ENCODE results near the gene ABCC1. TPM values are rescaled to one million over a fixed set of nuclear protein-coding genes. Genes with fewer than 3 reads are reported as not detected.
"Not testable (repeated sequence)": the region's sequence is repeated elsewhere in the genome, so short reads cannot be mapped to it uniquely, and the experiment has no call there.

ABCC1 gene
- polyA plus RNA-seq, 1 donor (not counting 4 experiments of a cell fraction or from before 2014, with no cell fraction given): 19.4 TPM

DNA sequence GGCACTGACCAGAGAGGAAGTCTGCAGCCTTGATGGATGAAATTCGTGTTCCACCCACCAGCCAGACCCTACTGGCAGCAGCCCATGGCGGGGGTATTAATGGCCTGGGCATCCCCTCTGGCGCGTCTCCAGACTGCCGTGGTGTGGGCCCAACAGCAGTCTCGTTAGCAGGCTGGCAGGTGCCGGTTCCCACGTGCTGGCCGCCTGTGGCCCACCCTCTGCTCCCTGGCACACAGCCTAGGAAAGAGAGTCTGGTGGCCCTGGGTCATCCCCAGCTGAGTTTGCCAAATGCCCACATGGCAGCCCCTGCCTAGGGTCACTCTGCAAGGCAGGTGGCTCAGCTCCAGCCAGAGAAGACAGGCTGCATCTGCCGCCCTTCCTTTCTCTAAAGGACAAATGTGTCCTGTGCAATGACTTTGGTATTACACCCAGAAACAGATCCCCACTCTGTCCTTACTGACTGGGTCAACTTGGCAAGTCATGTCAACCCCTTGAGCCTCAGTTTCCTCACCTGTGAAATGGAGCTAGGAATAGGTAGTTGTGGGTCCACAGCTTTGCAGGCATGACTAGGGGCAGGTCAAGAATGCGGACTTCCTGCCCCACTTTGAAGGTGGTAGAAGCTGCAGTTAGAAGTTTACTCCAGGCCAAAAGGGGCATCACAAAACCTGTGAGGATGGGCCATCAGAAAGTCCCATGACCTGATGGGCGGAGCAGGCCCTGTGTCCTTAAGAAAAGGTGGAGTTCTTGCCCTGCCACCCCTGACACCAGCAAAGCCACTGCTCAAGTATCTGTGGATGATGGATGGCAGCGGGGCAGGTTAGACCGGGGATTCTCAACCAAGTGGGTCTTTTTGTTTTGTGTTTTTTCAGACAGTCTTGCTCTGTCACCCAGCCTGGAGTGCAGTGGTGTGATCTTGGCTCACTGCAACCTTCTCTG, 197.2 kb downstream of the ABCC1 start:
- Histone ChIP-seq H3K9ac (ENCODE audit: control insufficient read depth, extremely low read depth, insufficient read depth, low read length) (no peak overlapping the region), H2AFZ (ENCODE audit: control insufficient read depth, low read length) (no peak overlapping the region), H3K4me2 (ENCODE audit: control insufficient read depth, extremely low read depth, insufficient read depth, low read depth, low read length) (no peak overlapping the region), H3K27me3 (ENCODE audit: control insufficient read depth, extremely low read depth, insufficient read depth, low read length) (no peaks in the 10 kb centered on the region), H3K4me3 (ENCODE audit: control insufficient read depth in 2 of 3, extremely low read depth in 1 of 3, insufficient read depth in 2 of 3, low read depth in 1 of 3, low read length in 3 of 3) (no peak overlapping the region), H3K79me2 (ENCODE audit: control insufficient read depth, insufficient read depth, low read length) (no peaks in the 10 kb centered on the region), H3K27ac (ENCODE audit: control insufficient read depth, insufficient read depth, low read length) (no peak overlapping the region), H3K36me3 (ENCODE audit: control insufficient read depth in 2 of 2, extremely low read depth in 1 of 2, insufficient read depth in 2 of 2, low read length in 2 of 2) (peaks cover 8 to 11% of the 10 kb centered on the region in 2 experiments), H4K20me1 (ENCODE audit: control insufficient read depth, extremely low read depth, insufficient read depth, low read length) (no peaks in the 10 kb centered on the region), H3K9me1 (ENCODE audit: control insufficient read depth, extremely low read depth, insufficient read depth, low read length) (no peaks in the 10 kb centered on the region), H3K9me3 (ENCODE audit: control insufficient read depth, low read depth, low read length) (no peaks in the 10 kb centered on the region), H3K4me1 (ENCODE audit: control insufficient read depth, extremely low read depth, insufficient read depth, low read length) (peaks cover 7% of the 10 kb centered on the region)
- TF ChIP-seq EZH2 (IDR thresholded peaks at IDR 0.05; ENCODE audit: low read length): no peak
- no peak for TF ChIP-seq CTCF (optimal IDR thresholded peaks at IDR 0.05 in 1 of 3, IDR thresholded peaks at IDR 0.05 in 1 of 3, conservative IDR thresholded peaks at IDR 0.05 in 1 of 3; ENCODE audit: extremely low read depth in 1 of 3, insufficient read depth in 2 of 3, low read length in 3 of 3)
- FAIRE-seq: no peak
- dilution Hi-C loops (cut with MboI; ENCODE audit: extremely low pct_ligation_motif_present, low sequenced_read_pairs): no loop called here
- DNase-seq (ENCODE audit: low read depth, low spot score): no peak

DNA sequence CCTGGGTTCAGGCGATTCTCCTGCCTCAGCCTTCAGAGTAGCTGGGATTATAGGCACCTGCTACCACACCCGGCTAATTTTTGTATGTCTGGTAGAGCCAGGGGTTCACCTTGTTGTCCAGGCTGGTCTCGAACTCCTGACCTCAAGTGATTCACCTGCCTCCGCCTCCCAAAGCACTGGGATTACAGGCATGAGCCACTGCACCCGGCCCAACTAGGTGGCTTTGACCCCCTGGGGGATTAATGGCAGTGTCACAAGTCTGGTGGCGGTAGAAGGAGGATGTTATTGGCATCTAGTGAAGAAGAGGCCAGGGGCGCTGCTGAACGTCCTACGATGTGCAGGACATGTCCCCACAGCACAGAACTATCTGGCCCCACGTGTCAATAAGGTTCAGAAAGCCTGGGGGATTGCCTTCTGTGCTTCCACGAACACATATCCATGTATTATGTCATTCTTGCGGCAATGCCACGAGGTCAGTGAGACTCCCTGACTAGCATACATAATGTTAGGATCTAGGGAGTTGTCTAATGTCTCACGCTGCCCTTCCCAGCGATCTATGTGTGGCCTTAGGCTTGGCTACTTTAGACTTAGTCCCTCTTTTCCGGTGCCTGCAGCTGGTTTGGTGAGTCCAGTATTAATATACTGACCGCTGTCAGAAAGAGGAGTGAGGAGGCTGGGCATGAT, 198.0 kb downstream of the ABCC1 start:
- no peaks in the 10 kb centered on the region for H3K79me2 ChIP-seq (ENCODE audit: control insufficient read depth, insufficient read depth, low read length)
- no peak overlapping the region for H3K4me2 ChIP-seq (ENCODE audit: control insufficient read depth, extremely low read depth, insufficient read depth, low read depth, low read length)
- peaks cover 7% of the 10 kb centered on the region for H3K4me1 ChIP-seq (ENCODE audit: control insufficient read depth, extremely low read depth, insufficient read depth, low read length)
- no peak overlapping the region for H3K9ac ChIP-seq (ENCODE audit: control insufficient read depth, extremely low read depth, insufficient read depth, low read length)
- FAIRE-seq: no peak
- H3K4me3 ChIP-seq (ENCODE audit: control insufficient read depth in 2 of 3, extremely low read depth in 1 of 3, insufficient read depth in 2 of 3, low read depth in 1 of 3, low read length in 3 of 3): no peak overlapping the region
- H3K36me3 ChIP-seq (ENCODE audit: control insufficient read depth in 2 of 2, extremely low read depth in 1 of 2, insufficient read depth in 2 of 2, low read length in 2 of 2): peaks cover 4 to 11% of the 10 kb centered on the region in 2 experiments
- no peaks in the 10 kb centered on the region for H3K9me1 ChIP-seq (ENCODE audit: control insufficient read depth, extremely low read depth, insufficient read depth, low read length)
- H4K20me1 ChIP-seq (ENCODE audit: control insufficient read depth, extremely low read depth, insufficient read depth, low read length): no peaks in the 10 kb centered on the region
- dilution Hi-C loops (cut with MboI; ENCODE audit: extremely low pct_ligation_motif_present, low sequenced_read_pairs): no loop called here
- no peak for DNase-seq (ENCODE audit: low read depth, low spot score)
- no peaks in the 10 kb centered on the region for H3K9me3 ChIP-seq (ENCODE audit: control insufficient read depth, low read depth, low read length)
- H2AFZ ChIP-seq (ENCODE audit: control insufficient read depth, low read length): no peak overlapping the region
- no peak overlapping the region for H3K27ac ChIP-seq (ENCODE audit: control insufficient read depth, insufficient read depth, low read length)
- TF ChIP-seq EZH2 (IDR thresholded peaks at IDR 0.05; ENCODE audit: low read length) (no peak), CTCF (optimal IDR thresholded peaks at IDR 0.05 in 1 of 3, IDR thresholded peaks at IDR 0.05 in 1 of 3, conservative IDR thresholded peaks at IDR 0.05 in 1 of 3; ENCODE audit: extremely low read depth in 1 of 3, insufficient read depth in 2 of 3, low read length in 3 of 3) (no peak)
- no peaks in the 10 kb centered on the region for H3K27me3 ChIP-seq (ENCODE audit: control insufficient read depth, extremely low read depth, insufficient read depth, low read length)

DNA sequence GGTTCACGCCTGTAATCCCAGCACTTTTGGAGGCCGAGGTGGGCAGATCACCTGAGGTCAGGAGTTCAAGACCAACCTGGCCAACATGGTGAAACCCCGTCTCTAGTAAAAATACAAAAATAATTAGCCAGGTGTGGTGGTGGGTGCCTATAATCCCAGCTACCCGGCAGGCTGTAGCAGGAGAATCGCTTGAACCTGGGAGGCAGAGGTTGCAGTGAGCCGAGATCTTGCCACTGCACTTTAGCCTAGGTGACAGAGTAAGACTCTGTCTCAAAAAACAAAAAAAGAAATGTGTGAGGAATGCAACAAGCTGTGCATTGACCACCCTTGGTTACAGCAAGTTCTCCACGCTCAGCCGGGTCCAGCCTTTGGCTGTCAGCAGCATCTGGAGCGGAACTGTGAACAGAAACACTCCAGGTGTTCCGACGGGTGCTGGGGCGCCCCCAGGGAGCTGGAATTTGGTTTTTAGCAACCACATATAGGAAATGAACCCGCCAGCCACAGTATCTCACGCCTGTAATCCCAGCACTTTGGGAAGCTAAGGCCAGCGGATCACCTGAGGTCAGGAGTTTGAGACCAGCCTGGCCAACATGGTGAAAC, 198.7 kb downstream of the ABCC1 start:
- H3K4me2 ChIP-seq (ENCODE audit: control insufficient read depth, extremely low read depth, insufficient read depth, low read depth, low read length); H3K27me3 ChIP-seq (ENCODE audit: control insufficient read depth, extremely low read depth, insufficient read depth, low read length); H4K20me1 ChIP-seq (ENCODE audit: control insufficient read depth, extremely low read depth, insufficient read depth, low read length); H3K4me1 ChIP-seq (ENCODE audit: control insufficient read depth, extremely low read depth, insufficient read depth, low read length); dilution Hi-C loops (cut with MboI; ENCODE audit: extremely low pct_ligation_motif_present, low sequenced_read_pairs); H3K27ac ChIP-seq (ENCODE audit: control insufficient read depth, insufficient read depth, low read length); H3K9me1 ChIP-seq (ENCODE audit: control insufficient read depth, extremely low read depth, insufficient read depth, low read length); H2AFZ ChIP-seq (ENCODE audit: control insufficient read depth, low read length); DNase-seq (ENCODE audit: low read depth, low spot score); FAIRE-seq; H3K79me2 ChIP-seq (ENCODE audit: control insufficient read depth, insufficient read depth, low read length); H3K9me3 ChIP-seq (ENCODE audit: control insufficient read depth, low read depth, low read length); H3K9ac ChIP-seq (ENCODE audit: control insufficient read depth, extremely low read depth, insufficient read depth, low read length); H3K4me3 ChIP-seq (ENCODE audit: control insufficient read depth in 2 of 3, extremely low read depth in 1 of 3, insufficient read depth in 2 of 3, low read depth in 1 of 3, low read length in 3 of 3): not testable (repeated sequence)
- peaks cover 4 to 11% of the 10 kb centered on the region in 2 experiments for H3K36me3 ChIP-seq (ENCODE audit: control insufficient read depth in 2 of 2, extremely low read depth in 1 of 2, insufficient read depth in 2 of 2, low read length in 2 of 2)
